Measurements from ENCODE around the gene ARID1B. TPM values are rescaled to one million over a fixed set of nuclear protein-coding genes. Genes with fewer than 3 reads are reported as not detected.
A peak's percentile ranks its signal among the peaks of the same experiment; 100 is the strongest.

The ARID1B gene
- total and polyA plus RNA-seq, 2 experiments from 2014 or later: 41.9 to 72.7 TPM

GRCh38 chr6:156954816-156955215 lies 177.6 kb downstream of the ARID1B start:
- no peak overlapping the region for H3K4me3 ChIP-seq
- peaks cover 23% of the 10 kb centered on the region for H3K4me1 ChIP-seq (ENCODE audit: low read depth)
- no peak for DNase-seq (ENCODE audit: low read depth in 1 of 2, low spot score in 1 of 2)
- H3K27ac ChIP-seq: no peak overlapping the region
- no peaks in the 10 kb centered on the region for H3K9me3 ChIP-seq (ENCODE audit: low read depth)
- no peaks in the 10 kb centered on the region for H3K36me3 ChIP-seq
- TF ChIP-seq CTCF (IDR thresholded peaks at IDR 0.05; ENCODE audit: low read depth, low read length): no peak
- no peaks in the 10 kb centered on the region for H3K27me3 ChIP-seq

GRCh38 chr6:156955494-156956183 lies 178.5 kb downstream of the ARID1B start:
- Histone ChIP-seq H3K4me1 (ENCODE audit: low read depth) (peaks cover 23% of the 10 kb centered on the region), H3K9me3 (ENCODE audit: low read depth) (no peaks in the 10 kb centered on the region), H3K4me3 (no peak overlapping the region), H3K27ac (peak overlapping the region; percentile 50), H3K36me3 (no peaks in the 10 kb centered on the region), H3K27me3 (no peaks in the 10 kb centered on the region)
- no peak for TF ChIP-seq CTCF (IDR thresholded peaks at IDR 0.05; ENCODE audit: low read depth, low read length)
- peak in 1 of 2 donors; percentile 72 for DNase-seq (ENCODE audit: low read depth in 1 of 2, low spot score in 1 of 2)

- no peak overlapping the region for H3K4me3 ChIP-seq
- peak overlapping the region; percentile 50 for H3K27ac ChIP-seq
- no peak for TF ChIP-seq CTCF (IDR thresholded peaks at IDR 0.05; ENCODE audit: low read depth, low read length)
- H3K4me1 ChIP-seq (ENCODE audit: low read depth): peaks cover 23% of the 10 kb centered on the region
- no peaks in the 10 kb centered on the region for H3K36me3 ChIP-seq
- no peaks in the 10 kb centered on the region for H3K9me3 ChIP-seq (ENCODE audit: low read depth)
- DNase-seq (ENCODE audit: low read depth in 1 of 2, low spot score in 1 of 2): no peak
- H3K27me3 ChIP-seq: no peaks in the 10 kb centered on the region
These were observed 179.1 kb downstream of the ARID1B start for GRCh38 chr6:156956286-156956685.

GRCh38 chr6:156957931-156958547 lies 180.9 kb downstream of the ARID1B start:
- no peak for DNase-seq (ENCODE audit: low read depth in 1 of 2, low spot score in 1 of 2)
- no peak overlapping the region for H3K4me3 ChIP-seq
- no peak overlapping the region for H3K27ac ChIP-seq
- no peaks in the 10 kb centered on the region for H3K36me3 ChIP-seq
- TF ChIP-seq CTCF (IDR thresholded peaks at IDR 0.05; ENCODE audit: low read depth, low read length): no peak
- no peaks in the 10 kb centered on the region for H3K9me3 ChIP-seq (ENCODE audit: low read depth)
- no peaks in the 10 kb centered on the region for H3K27me3 ChIP-seq
- peaks cover 15% of the 10 kb centered on the region for H3K4me1 ChIP-seq (ENCODE audit: low read depth)

- no peak for DNase-seq (ENCODE audit: low read depth in 1 of 2, low spot score in 1 of 2)
- Histone ChIP-seq H3K4me1 (ENCODE audit: low read depth) (peaks cover 6% of the 10 kb centered on the region), H3K4me3 (no peak overlapping the region), H3K36me3 (no peaks in the 10 kb centered on the region), H3K9me3 (ENCODE audit: low read depth) (no peaks in the 10 kb centered on the region), H3K27ac (no peak overlapping the region), H3K27me3 (no peaks in the 10 kb centered on the region)
- TF ChIP-seq CTCF (IDR thresholded peaks at IDR 0.05; ENCODE audit: low read depth, low read length): no peak
These were observed 183.3 kb downstream of the ARID1B start for GRCh38 chr6:156960525-156960924.
